Caki2 (cell line): ENCODE measurements around the gene AP3S1. TPM values are rescaled to one million over a fixed set of nuclear protein-coding genes. Genes with fewer than 3 reads are reported as not detected.
A peak's percentile ranks its signal among the peaks of the same experiment; 100 is the strongest.
"Not testable (repeated sequence)": the region's sequence is repeated elsewhere in the genome, so short reads cannot be mapped to it uniquely, and the experiment has no call there.

Source experiments
- DNase-seq: peaks from one replicate; pipeline ENCODE4 v3.0.0-alpha.2; 2015; ENCODE audit warnings: low read depth
- in situ Hi-C: cut with HindIII; loops from 2 replicates; pipeline ENCODE4 v1.10.0; 2016; ENCODE audit warnings: low sequenced_read_pairs, low pct_unique_long_range_greater_than_20kb, mixed read lengths
- total RNA-seq: library from RNA; depleted of rRNA; stranded (reverse); fragments of >200 nt; shearing (Covaris generic); gene quantifications from 2 replicates; pipeline ENCODE4 v1.2.3, GENCODE V29; 2014; ENCODE audit warnings: low replicate concordance

The AP3S1 gene
- total RNA-seq, 1 experiment from 2014 or later = 17.2 TPM

- in situ Hi-C loops = not testable (repeated sequence)
Observed at GRCh38 chr5:115913623-115914400, 72.1 kb downstream of the AP3S1 start.

DNA sequence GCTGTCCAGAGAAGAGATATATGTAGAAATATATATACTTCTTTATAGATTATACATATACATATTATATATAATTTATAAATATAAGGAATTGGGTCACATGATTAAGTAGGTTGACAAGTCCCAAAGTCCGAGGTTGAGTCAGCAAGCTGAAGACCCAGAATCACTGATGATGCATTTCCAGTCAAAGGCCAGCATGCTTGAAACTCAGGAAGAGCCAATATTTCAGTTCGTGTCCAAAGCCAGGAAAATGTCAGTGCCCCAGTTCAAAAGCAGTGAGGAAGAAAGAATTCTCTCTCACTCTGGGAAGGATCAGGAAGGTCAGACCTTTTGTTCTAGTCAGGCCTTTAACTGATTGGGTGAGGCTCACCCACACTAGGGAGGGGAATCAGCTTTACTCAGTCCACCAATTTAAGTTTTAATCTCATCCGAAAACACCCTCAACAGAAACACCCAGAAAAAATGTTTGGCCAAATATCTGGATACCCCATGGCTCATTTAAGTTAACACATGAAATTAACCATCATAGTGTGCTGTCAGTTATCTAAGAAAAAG, 78.5 kb downstream of the AP3S1 start:
- in situ Hi-C loops = no loop called here
- no peak for DNase-seq

More at GRCh38 chr5:115913623-115914400, 72.1 kb downstream of the AP3S1 start:
- DNase-seq = not testable (repeated sequence)

DNA sequence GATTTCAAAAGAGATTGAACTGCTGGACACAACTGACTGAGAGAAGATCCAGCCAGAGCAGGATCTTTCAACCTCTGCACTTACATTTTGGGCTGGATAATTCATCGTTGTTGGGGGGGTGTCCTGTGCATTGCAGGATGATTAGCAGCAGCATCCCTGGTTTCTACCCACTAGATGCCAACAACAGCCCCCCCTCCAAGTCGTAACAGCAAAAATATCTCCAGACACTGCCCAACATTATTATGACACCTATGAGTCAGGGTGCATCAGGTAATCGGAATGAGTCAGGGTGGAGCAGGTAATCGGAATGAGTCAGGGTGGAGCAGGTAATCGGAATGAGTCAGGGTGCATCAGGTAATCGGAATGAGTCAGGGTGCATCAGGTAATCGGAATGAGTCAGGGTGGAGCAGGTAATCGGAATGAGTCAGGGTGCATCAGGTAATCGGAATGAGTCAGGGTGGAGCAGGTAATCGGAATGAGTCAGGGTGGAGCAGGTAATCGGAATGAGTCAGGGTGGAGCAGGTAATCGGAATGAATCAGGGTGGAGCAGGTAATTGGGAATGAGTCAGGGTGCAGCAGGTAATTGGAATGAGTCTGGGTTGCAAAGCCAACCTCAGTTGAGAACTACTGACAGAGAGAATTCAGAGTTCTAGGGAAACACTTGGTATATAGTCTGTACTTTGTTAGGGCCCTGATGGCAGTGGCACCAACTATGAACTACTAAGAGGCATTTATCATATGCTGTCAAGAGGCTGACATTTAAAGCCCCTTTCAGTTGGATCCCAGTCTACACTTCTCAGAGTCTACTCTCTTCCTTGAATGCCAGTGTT, 87.1 kb downstream of the AP3S1 start:
- DNase-seq, in situ Hi-C loops: not testable (repeated sequence)

DNA sequence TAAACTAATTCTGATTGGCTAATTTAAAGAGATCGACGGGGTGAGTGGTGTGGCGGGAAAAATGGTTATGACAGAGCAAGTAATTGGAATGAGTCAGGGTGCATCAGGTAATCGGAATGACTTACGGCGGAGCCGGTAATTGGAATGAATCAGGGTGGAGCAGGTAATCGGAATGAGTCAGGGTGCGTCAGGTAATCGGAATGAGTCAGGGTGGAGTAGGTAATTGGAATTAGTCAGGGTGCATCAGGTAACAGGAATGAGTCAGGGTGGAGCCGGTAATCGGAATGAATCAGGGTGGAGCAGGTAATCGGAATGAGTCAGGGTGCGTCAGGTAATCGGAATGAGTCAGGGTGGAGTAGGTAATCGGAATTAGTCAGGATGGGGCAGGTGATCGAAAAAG, 88.4 kb downstream of the AP3S1 start:
- DNase-seq = peak; percentile 69
- in situ Hi-C loops = not testable (repeated sequence)

DNA sequence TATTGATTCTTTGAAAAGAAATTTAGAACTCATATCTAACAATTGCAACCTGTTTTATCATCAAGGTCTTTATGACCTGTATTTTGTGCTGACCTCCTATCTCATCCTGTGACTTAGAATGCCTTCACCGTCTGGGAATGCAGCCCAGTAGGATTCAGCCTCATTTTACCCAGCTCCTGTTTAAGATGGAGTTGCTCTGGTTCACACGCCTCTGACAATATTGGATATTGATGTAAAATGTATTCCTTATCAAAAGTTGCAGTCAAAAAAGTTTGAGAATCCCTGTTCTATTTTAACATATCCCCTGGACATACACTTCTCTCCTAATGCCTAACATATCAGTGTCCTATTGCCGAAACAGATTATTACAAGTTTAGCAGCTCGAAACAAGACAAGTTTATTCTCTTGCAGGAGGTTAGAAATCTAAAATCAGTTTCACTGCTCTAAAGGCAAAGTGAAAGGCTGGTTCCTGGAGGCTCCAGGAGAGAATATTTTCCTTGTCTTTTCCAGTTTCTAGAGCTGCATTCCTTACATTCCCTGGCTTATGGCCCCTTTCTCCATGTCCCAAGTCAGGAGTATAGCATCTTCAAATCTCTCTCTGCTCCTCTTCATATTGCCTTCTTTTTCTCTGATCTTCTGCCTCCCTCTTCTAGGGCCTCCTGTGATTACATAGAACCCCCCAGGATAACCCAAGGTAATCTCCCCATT, 89.0 kb downstream of the AP3S1 start:
- no peak for DNase-seq
- in situ Hi-C loops = no loop called here

DNA sequence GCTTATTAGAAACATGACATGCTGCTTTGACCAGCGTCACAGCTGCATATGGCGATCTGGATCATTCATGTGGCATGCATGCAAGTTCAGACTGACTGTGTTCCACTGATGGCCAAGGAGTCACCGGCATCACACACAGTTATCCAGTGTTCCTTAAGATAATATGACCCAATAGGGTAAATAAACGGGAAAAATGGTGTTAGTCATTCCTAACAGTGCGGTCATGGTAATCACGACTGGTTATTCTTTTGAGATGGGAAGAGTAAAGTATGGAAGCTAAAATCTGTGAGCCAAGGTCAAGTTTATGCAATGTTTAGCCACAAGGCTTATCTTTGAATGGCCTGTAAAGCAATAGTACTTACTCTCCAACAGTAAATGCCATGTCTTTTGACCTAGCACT, 91.3 kb downstream of the AP3S1 start:
- DNase-seq = no peak
- in situ Hi-C loops = no loop called here

DNA sequence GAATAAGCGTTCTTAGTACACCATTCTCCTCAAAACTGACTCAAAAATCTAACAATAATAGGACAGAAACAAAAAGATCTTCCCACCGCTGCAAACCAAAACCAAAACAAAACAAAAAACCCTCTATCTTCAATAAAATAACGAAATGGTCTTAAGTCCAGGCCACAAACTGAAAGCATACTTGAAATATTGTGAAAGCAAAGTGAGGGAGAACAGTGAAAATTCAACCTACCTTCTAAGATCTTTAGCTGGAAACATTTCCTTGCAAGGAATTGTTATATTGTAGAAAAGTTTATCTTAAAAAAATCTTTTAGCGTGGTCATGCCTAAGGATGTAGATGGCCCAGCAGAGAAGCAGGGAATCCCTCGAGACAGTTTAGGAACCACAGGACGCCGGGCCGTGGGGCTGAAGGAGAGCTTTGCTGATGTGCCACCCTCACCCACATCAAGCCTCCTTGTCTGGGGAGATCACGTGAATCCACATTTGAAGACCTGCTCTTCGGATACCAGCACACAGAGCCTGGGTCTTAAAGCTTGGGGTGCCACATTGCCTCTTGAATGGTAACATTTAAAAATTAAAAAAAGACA, 92.7 kb downstream of the AP3S1 start:
- DNase-seq = no peak
- in situ Hi-C loops = no loop called here

- DNase-seq = no peak
- in situ Hi-C loops = no loop called here
Observed at GRCh38 chr5:115936031-115936430, 94.3 kb downstream of the AP3S1 start.

GRCh38 chr5:115939059-115939458, 97.3 kb downstream of the AP3S1 start:
- DNase-seq = no peak
- in situ Hi-C loops = no loop called here

- DNase-seq = no peak
- in situ Hi-C loops = no loop called here
Observed at GRCh38 chr5:115940080-115940810, 98.5 kb downstream of the AP3S1 start.

DNA sequence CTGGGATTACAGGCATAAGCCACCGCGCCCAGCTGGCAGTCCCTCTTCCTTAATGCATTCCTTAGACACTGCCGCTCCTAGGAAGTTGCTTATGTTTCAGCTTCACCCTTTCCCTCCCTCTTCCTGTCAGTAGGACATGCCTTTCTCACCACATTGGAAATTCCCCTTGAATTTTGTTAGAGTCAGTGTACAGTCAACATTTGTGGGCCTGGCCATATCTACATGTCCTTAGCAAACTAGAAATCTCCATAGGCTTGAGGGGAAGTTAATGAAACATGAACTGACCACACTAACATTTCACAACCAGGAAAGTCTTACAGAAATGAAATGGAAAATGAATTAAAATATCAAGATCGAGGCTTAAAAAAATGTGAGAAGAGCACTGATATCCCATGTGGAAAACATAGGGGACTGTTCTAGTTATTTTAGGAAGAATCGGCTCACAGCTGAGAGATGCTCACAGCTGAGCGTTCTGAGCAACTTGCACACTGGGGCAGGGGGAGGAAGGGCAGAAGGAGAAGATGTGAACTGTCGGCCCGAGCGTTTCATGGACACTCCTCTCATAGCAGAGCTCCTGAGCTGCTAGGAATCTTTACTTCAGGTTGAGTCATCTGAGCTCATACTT, 99.4 kb downstream of the AP3S1 start:
- DNase-seq = peak; percentile 60
- in situ Hi-C loops = no loop called here

DNA sequence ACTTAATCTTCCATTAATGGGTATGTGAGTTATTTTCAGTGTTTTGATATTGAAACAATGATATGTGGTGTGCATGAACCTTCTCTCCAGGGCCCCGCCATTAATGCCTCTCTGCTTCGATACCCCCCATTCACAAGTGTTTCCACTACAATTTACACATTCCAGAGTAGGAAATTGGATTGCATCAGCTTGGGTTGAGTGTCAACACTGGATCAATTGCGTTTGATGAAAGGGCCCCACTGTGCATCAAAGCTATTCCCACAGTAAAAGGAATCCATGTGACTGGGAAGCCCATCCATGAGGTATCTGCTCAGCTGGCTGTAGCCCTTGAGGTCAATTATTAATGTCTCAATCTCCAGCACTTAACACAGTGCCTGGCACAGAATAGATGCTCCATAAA, 102.8 kb downstream of the AP3S1 start:
- DNase-seq = no peak
- in situ Hi-C loops = no loop called here

GRCh38 chr5:115946655-115947054, 104.9 kb downstream of the AP3S1 start:
- no peak for DNase-seq
- in situ Hi-C loops = no loop called here

- no peak for DNase-seq
- in situ Hi-C loops = no loop called here
Observed at GRCh38 chr5:115947260-115947659, 105.5 kb downstream of the AP3S1 start.

- in situ Hi-C loops = no loop called here
- no peak for DNase-seq
Observed at GRCh38 chr5:115948091-115948534, 106.4 kb downstream of the AP3S1 start.

DNA sequence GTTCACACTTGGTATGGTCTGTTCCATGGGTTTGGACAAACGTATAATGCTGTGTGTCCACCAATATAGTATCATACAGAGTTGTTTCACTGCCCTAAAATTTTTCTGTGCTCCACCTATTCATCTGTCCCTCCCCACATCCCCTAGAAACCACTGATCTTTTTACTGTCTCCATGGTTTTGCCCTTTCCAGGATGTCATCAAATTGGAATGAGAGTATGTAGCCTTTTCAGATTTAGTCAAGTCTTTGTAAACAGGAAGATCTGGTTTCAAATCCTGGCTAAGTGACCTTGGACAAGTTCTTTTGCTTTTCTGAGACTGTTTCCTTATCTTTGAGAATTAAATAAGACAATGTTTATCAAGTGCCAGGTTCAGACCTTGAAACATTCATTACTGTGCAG, 107.4 kb downstream of the AP3S1 start:
- in situ Hi-C loops = no loop called here
- no peak for DNase-seq

DNA sequence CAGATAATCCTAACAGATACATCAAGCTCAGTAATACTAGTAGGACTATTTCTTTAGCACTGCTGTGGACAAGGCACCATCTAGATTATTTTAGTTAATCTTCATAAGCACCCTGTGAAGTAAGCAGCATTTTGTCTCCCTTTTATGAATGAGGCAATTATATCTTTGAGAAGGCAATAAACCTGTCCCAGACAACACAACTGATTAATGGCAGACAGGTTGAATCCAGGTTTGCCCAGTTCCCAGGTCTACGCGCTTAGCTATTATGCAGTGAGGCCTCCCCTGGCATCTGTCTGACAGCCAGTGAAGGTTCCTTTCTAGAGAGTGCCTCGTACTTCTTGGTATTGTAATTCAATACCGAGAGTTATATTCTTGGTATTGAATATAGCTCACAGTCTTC, 110.9 kb downstream of the AP3S1 start:
- DNase-seq = no peak
- in situ Hi-C loops = no loop called here
